Right ventricle myocardium superior (tissue), 1 donor: ENCODE results near the gene PIEZO1. TPM values are rescaled to one million over a fixed set of nuclear protein-coding genes. Genes with fewer than 3 reads are reported as not detected.

Experiments
- ATAC-seq: fragments of 200-7000 bp; cut with Tn5 transposase; one replicate; pipeline ENCODE4 v1.9.1; 2020; ENCODE audit warnings: mild to moderate bottlenecking; ENCODE audit not compliant: poor library complexity
- DNase-seq: peaks from one replicate; pipeline ENCODE4 v3.0.0-alpha.2; 2020
- intact Hi-C: fragments of 100-400 bp; cut with DNase I; formaldehyde crosslinking; loops from one replicate; pipeline ENCODE4 v1.11.2; 2022
- total RNA-seq: library from RNA; stranded (reverse); fragmentation: NEBNext Ultra II Directional; extraction: Animal tissue kit (Norgen Biotek cat#: 25700); gene quantifications from one replicate; pipeline ENCODE4 v1.2.1, GENCODE V29; 2021
- donor health status: DM: no; HTN: yes; CAD: no; lungs with severe emphysema.

The PIEZO1 gene
- total RNA-seq, 1 donor from 2014 or later, result 15.9 TPM

DNA sequence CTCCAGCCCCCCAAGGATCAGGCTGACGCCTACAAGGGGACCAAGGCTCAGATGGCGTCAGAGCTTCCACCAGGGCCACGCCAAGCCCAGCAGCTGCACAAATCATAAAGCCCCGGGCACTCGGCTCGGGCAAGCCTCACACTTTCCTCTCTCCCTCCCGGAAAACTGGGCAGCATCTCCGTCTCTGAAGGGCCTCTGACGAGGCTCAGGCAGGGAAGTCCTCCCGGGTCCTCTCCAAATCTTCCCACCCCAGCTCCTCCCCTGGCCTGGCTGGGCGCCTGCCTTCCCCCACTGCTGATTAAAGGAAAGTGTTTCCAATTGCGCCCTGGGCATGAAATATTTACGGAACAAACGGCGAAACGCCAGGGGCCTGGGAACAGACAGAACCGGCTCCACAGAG lies 38.5 kb downstream of the PIEZO1 start:
- ATAC-seq, result no peak
- no peak for DNase-seq
- intact Hi-C loops, result no loop called here

DNA sequence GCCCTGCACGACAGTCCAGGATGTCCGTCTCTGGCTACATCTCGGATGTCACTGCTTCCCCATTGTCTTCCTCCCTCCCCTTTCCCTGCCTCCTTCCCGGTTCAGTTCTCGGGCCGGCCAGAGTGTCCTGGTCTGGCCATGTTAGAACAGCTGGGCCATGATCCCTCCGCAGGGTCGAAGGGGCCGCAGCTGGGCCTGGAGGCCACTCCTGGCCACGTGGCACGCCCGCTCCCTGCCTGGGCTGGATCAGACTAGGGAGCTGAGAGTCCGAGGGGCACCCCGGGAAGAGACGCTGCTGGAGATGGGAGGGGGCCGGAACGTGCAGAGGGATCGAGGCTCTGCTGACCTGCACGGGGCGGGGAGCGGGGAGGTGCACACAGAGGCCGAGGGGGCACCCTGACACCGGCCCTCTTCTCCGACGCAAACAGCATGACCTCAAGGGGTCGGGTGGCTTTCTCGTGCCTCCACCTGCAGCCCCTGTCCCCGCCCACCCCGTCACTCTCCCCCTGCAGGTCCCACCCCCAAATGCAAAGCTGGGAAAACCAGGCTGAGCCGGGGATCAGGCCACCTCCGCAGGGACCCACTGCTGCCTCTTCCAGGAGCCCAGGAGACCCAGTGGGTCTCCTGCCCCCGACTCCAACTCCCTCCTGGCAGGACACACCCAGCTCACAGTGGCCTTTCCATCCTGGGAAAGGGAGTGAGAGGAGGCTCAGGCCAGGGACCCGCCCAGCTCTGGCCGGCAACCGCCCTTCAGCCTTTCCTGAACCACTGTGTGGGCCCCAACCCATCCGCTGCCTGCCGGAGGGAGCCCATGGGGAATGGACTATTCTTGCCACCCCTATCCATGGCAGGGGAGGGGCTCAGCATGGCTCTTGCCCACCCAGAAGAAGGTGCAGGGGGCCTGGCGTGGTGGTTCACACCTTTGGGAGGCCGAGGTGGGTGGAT lies 40.2 kb downstream of the PIEZO1 start:
- ATAC-seq, result no peak
- no peak for DNase-seq
- intact Hi-C loops, result loop anchor here (2.0 to 5.0 kb wide), 3 partner anchors 40 to 472 kb away; partner anchors contain the start of genes PIEZO1 and ZNF778

- intact Hi-C loops, result loop anchor here (2.0 to 5.0 kb wide), 3 partner anchors 41 to 473 kb away; partner anchors contain the start of genes PIEZO1 and ZNF778
- peak; percentile 89 for DNase-seq
- peak; percentile 84 for ATAC-seq
Observed at GRCh38 chr16:88743693-88744576, 41.1 kb downstream of the PIEZO1 start.

GRCh38 chr16:88742896-88743605 lies 42.0 kb downstream of the PIEZO1 start:
- intact Hi-C loops, result loop anchor here (5.0 kb wide), 2 partner anchors 424 to 474 kb away; partner anchors contain the start of gene ZNF778
- ATAC-seq, result no peak
- no peak for DNase-seq

DNA sequence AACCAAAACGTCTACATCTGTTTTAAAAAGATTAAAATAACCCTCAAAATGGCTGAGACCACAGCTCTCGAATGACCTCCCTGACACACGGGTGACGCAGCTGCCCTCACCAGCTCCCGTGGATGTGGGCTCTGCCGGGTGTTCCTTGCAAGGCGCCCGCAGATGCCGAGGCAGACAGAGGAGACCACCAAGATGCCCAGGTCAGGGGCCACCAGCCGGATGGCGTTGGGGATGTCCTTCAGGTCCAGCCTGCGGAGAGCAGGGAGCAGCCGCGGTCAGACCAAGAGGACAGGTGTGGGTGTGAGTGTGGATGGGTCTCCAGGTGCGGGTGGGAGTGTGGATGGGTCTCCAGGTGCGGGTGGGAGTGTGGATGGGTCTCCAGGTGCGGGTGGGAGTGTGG lies 43.7 kb downstream of the PIEZO1 start:
- no peak for ATAC-seq
- no peak for DNase-seq
- intact Hi-C loops, result loop anchor here (5.0 kb wide), 2 partner anchors 426 to 476 kb away; partner anchors contain the start of gene ZNF778

GRCh38 chr16:88740727-88741055 lies 44.3 kb downstream of the PIEZO1 start:
- DNase-seq (no peak), ATAC-seq (no peak)
- intact Hi-C loops, result loop anchor here (5.0 kb wide), 2 partner anchors 427 to 477 kb away; partner anchors contain the start of gene ZNF778

DNA sequence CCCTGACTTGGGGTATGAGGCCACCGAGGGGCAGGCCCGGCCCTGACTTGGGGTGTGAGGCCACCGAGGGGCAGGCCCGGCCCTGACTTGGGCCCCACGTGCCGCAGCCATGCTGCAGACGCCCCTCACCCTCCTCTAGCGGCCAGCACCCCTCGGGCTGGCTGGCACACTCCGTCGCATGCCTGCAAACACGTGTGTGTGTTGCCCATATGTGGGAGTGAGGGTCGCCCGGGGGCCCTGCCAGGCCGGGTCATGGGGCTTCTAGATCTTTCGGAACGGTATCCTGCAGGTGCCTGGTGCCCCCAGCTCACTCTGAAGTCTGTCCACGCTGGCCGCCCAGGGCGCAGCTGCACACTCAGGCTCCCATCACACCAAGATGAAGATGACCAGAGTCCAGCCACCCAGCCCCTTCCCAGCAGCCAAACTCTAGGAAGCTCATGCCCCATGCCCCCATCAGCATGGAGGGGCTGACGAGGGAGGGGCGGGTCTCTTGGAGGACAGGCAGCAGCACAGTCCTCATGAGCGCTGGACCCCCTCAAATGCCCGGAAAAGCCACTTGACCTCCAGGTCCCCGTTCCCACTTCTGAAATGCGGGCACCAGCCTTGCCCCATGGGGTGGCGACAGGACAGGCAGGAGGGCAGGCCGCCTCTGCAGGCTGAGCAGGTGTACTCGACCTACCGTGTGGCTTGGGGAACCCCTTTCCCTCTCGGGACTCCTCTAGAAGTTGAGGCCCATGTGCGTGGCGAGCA lies 44.9 kb downstream of the PIEZO1 start:
- ATAC-seq (no peak), DNase-seq (no peak)
- intact Hi-C loops, result loop anchor here (5.0 kb wide), 2 partner anchors 427 to 477 kb away; partner anchors contain the start of gene ZNF778

- intact Hi-C loops, result no loop called here
Observed at GRCh38 chr16:88739139-88739976, 45.7 kb downstream of the PIEZO1 start.

DNA sequence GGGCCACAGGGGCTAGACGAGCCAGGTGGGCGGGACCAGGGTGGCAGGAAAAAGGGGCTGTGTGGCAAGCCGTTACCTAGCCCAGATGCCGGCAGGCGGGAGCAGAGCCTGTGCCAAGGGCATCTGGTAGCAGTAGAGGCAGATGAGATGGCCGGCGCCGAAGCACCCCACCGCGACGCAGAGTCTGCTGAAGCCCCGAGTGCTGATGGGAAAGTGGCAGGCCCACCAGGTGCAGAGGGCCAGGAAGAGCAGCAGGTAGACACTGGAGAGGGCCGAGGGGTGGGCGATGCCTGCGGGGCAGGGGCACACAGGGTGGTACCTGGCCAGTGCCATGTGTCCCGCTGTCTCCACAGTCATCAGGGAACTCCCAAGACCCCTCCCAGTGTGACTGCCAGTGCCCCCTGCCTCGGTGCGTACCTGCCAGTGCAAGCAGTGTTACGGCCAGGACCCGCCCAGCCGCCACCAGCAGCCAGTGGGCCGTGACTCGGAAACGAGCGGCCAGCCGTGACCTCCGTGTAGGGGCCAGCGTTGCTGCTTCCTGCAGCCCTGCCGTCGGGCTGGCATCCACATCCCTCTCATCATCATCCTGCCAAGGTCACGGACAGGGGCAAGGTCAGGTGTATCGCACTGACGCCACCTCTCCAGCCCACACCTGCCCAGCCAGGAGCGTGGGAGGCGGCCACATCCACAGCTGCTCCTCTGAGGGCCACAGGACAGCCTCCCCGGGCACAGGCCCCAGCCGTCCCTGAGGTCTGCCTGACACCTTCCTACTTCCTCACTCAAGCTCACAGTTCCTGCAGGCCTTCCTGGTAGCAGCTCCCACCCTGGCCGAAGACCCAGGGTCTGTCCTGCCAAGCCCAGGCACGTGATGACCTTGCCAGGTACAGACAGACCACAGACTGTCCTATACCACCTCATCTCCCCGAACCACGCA lies 46.6 kb downstream of the PIEZO1 start:
- ATAC-seq, result no peak
- DNase-seq, result no peak
- intact Hi-C loops, result no loop called here

More at GRCh38 chr16:88739139-88739976, 45.7 kb downstream of the PIEZO1 start:
- ATAC-seq, result no peak
- DNase-seq, result no peak

- ATAC-seq, result peak; percentile 87
Observed at GRCh38 chr16:88737298-88738150, 47.5 kb downstream of the PIEZO1 start.

DNA sequence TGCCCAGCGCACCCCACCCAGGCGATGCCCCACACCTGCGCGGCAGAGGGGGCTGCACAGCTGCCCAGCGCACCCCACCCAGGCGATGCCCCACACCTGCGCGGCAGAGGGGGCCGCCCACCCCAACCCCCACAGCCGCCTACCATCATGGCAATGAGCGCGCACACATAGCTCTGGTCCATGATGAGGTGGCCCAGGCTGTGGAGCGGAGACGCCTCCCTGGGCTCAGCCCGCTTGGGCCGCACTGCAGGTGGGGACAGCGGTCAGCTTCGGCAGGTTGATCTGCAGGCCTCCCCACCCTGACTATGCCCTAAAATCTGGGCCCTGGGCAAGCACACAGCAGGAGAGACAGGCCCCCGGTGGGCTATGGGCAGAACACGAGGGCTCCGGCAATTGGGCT lies 48.5 kb downstream of the PIEZO1 start:
- intact Hi-C loops, result no loop called here

More at GRCh38 chr16:88737298-88738150, 47.5 kb downstream of the PIEZO1 start:
- peak; percentile 88 for DNase-seq
- intact Hi-C loops, result no loop called here

DNA sequence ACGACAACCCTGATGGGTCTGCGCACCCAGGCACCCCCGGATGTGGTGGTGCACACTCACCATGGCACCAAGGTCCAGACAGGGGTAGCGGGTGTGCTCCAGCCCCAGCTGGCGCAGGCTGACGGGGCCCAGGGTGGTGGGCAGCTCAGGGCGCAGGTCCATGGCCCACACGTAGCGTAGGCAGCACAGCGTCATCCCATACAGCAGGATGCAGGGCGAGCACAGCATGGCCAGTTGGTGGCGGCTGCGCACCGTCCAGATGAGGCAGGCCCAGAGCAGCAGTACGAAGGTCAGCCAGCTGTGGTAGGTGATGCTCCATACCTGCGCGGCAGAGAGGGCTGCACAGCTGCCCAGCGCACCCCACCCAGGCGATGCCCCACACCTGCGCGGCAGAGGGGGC lies 48.9 kb downstream of the PIEZO1 start:
- intact Hi-C loops, result no loop called here
- ATAC-seq (no peak), DNase-seq (no peak)

More for the DNA sequence above, 48.5 kb downstream of the PIEZO1 start:
- ATAC-seq (no peak), DNase-seq (no peak)

DNA sequence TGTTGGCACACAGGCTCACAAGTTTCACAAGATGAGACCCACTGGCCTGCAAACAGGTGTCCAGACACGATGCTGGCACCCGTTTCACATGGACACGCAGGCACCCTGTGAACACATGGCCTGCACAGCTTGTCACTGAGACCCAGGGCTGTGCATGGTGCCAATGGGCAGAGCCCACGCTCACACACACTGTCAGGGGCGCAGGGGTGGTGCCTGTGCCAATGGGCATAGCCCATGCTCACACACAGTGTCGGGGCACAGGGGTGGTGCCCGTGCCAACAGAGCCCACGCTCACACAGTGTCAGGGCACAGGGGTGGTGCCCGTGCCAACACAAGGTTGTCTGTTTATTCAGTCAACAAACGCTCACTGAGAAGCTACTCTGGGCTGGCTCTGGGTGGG lies 49.4 kb downstream of the PIEZO1 start:
- intact Hi-C loops, result no loop called here
- DNase-seq (no peak), ATAC-seq (no peak)

GRCh38 chr16:88735121-88735520 lies 49.9 kb downstream of the PIEZO1 start:
- ATAC-seq (no peak), DNase-seq (no peak)
- intact Hi-C loops, result no loop called here

DNA sequence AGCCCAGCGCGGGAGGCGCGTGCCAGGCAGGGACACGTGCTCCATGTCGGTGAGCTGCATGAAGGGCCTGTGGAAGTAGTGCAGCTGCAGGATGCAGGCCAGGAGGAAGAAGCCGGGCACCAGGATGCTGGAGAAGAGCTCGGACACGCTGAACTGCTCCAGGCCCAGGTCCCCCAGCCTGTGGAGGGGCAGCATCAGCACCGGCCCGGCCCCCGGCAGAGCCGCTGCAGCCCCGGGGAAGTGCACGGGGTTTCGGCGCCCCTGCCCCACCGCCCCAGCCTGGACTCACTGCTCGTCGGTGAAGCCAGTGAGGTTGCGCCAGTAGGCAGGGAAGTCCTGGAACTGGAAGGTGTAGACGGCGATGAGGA lies 50.7 kb downstream of the PIEZO1 start:
- intact Hi-C loops, result no loop called here
- DNase-seq (no peak), ATAC-seq (no peak)
